Muscle layer of duodenum (tissue), 2 donors: ENCODE measurements around the gene EPYC.

Experiments
- H3K27ac ChIP-seq: one replicate; pipeline ENCODE4 v1.7.0; 2013; ENCODE audit warnings: mild to moderate bottlenecking, low read length
- H3K27me3 ChIP-seq: one replicate; pipeline ENCODE4 v1.7.0; 2013; ENCODE audit warnings: low read depth, mild to moderate bottlenecking, control low read depth, low read length
- H3K36me3 ChIP-seq, 2 donors: one replicate each; pipeline ENCODE4 v1.7.0; 2013; ENCODE audit warnings: low read length in 2 of 2, control low read depth in 1 of 2, mild to moderate bottlenecking in 1 of 2; ENCODE audit not compliant: insufficient read depth in 2 of 2, control insufficient read depth in 1 of 2
- H3K4me1 ChIP-seq, 2 donors: one replicate each; pipeline ENCODE4 v1.7.0; 2013; ENCODE audit warnings: low read length in 2 of 2, mild to moderate bottlenecking in 2 of 2, control low read depth in 1 of 2, moderate library complexity in 1 of 2; ENCODE audit not compliant: insufficient read depth in 2 of 2, control insufficient read depth in 1 of 2
- H3K4me3 ChIP-seq, 2 donors: one replicate each; pipeline ENCODE4 v1.7.0; 2013; ENCODE audit warnings: low read length in 2 of 2, low read depth in 1 of 2, mild to moderate bottlenecking in 1 of 2
- H3K9me3 ChIP-seq, 2 donors: one replicate each; pipeline ENCODE4 v1.7.0; 2013; ENCODE audit warnings: low read length in 2 of 2, control low read depth in 1 of 2, mild to moderate bottlenecking in 1 of 2; ENCODE audit not compliant: control insufficient read depth in 1 of 2
- donor health status: healthy.

The EPYC gene

GRCh38 chr12:90970911-90971310 lies 33.9 kb downstream of the EPYC start:
- Histone ChIP-seq H3K4me3 (no peak overlapping the region), H3K4me1 (no peaks in the 10 kb centered on the region), H3K9me3 (no peaks in the 10 kb centered on the region), H3K36me3 (no peaks in the 10 kb centered on the region), H3K27ac (no peak overlapping the region), H3K27me3 (no peaks in the 10 kb centered on the region)

- Histone ChIP-seq H3K36me3 (no peaks in the 10 kb centered on the region), H3K27me3 (no peaks in the 10 kb centered on the region), H3K27ac (no peak overlapping the region), H3K4me3 (no peak overlapping the region), H3K9me3 (no peaks in the 10 kb centered on the region), H3K4me1 (no peaks in the 10 kb centered on the region)
Observed at GRCh38 chr12:90970471-90970870, 34.3 kb downstream of the EPYC start.

GRCh38 chr12:90969851-90970250 lies 34.9 kb downstream of the EPYC start:
- no peaks in the 10 kb centered on the region for H3K36me3 ChIP-seq
- H3K27ac ChIP-seq: no peak overlapping the region
- H3K4me3 ChIP-seq: no peak overlapping the region
- H3K27me3 ChIP-seq: no peaks in the 10 kb centered on the region
- H3K9me3 ChIP-seq: no peaks in the 10 kb centered on the region
- no peaks in the 10 kb centered on the region for H3K4me1 ChIP-seq

- Histone ChIP-seq H3K4me3 (no peak overlapping the region), H3K9me3 (no peaks in the 10 kb centered on the region), H3K4me1 (no peaks in the 10 kb centered on the region), H3K27ac (no peak overlapping the region), H3K36me3 (no peaks in the 10 kb centered on the region), H3K27me3 (no peaks in the 10 kb centered on the region)
Observed at GRCh38 chr12:90969346-90969745, 35.4 kb downstream of the EPYC start.

- no peaks in the 10 kb centered on the region for H3K36me3 ChIP-seq
- no peaks in the 10 kb centered on the region for H3K9me3 ChIP-seq
- no peaks in the 10 kb centered on the region for H3K27me3 ChIP-seq
- no peak overlapping the region for H3K4me3 ChIP-seq
- no peak overlapping the region for H3K27ac ChIP-seq
- no peaks in the 10 kb centered on the region for H3K4me1 ChIP-seq
Observed at GRCh38 chr12:90965204-90965603, 39.6 kb downstream of the EPYC start.

- Histone ChIP-seq H3K27me3 (no peaks in the 10 kb centered on the region), H3K27ac (no peak overlapping the region), H3K36me3 (no peaks in the 10 kb centered on the region), H3K4me1 (no peaks in the 10 kb centered on the region), H3K4me3 (no peak overlapping the region), H3K9me3 (no peaks in the 10 kb centered on the region)
Observed at GRCh38 chr12:90964616-90965015, 40.2 kb downstream of the EPYC start.

- Histone ChIP-seq H3K27ac (no peak overlapping the region), H3K36me3 (no peaks in the 10 kb centered on the region), H3K27me3 (no peaks in the 10 kb centered on the region), H3K9me3 (no peaks in the 10 kb centered on the region), H3K4me1 (peaks cover 0 to 4% of the 10 kb centered on the region in 2 donors), H3K4me3 (no peak overlapping the region)
Observed at GRCh38 chr12:90963946-90964345, 40.8 kb downstream of the EPYC start.

GRCh38 chr12:90961154-90961553 lies 43.6 kb downstream of the EPYC start:
- H3K4me3 ChIP-seq: no peak overlapping the region
- no peaks in the 10 kb centered on the region for H3K27me3 ChIP-seq
- no peaks in the 10 kb centered on the region for H3K36me3 ChIP-seq
- H3K4me1 ChIP-seq: peaks cover 0 to 4% of the 10 kb centered on the region in 2 donors
- no peak overlapping the region for H3K27ac ChIP-seq
- H3K9me3 ChIP-seq: no peaks in the 10 kb centered on the region

GRCh38 chr12:90959538-90960139 lies 45.1 kb downstream of the EPYC start:
- no peaks in the 10 kb centered on the region for H3K27me3 ChIP-seq
- H3K4me1 ChIP-seq: peaks cover 0 to 4% of the 10 kb centered on the region in 2 donors
- no peaks in the 10 kb centered on the region for H3K9me3 ChIP-seq
- no peak overlapping the region for H3K27ac ChIP-seq
- H3K36me3 ChIP-seq: no peaks in the 10 kb centered on the region
- no peak overlapping the region for H3K4me3 ChIP-seq

- H3K36me3 ChIP-seq: no peaks in the 10 kb centered on the region
- no peaks in the 10 kb centered on the region for H3K9me3 ChIP-seq
- no peak overlapping the region for H3K27ac ChIP-seq
- peaks cover 0 to 4% of the 10 kb centered on the region in 2 donors for H3K4me1 ChIP-seq
- H3K4me3 ChIP-seq: no peak overlapping the region
- H3K27me3 ChIP-seq: no peaks in the 10 kb centered on the region
Observed at GRCh38 chr12:90959032-90959431, 45.7 kb downstream of the EPYC start.

- H3K4me1 ChIP-seq: peaks cover 0 to 4% of the 10 kb centered on the region in 2 donors
- H3K27me3 ChIP-seq: no peaks in the 10 kb centered on the region
- no peak overlapping the region for H3K27ac ChIP-seq
- no peaks in the 10 kb centered on the region for H3K36me3 ChIP-seq
- H3K9me3 ChIP-seq: no peaks in the 10 kb centered on the region
- no peak overlapping the region for H3K4me3 ChIP-seq
Observed at GRCh38 chr12:90958347-90958746, 46.4 kb downstream of the EPYC start.

- H3K4me1 ChIP-seq: peaks cover 0 to 4% of the 10 kb centered on the region in 2 donors
- no peaks in the 10 kb centered on the region for H3K36me3 ChIP-seq
- H3K4me3 ChIP-seq: no peak within 1 kb of the TSS
- no peak within 1 kb of the TSS for H3K27ac ChIP-seq
- H3K27me3 ChIP-seq: no peaks in the 10 kb centered on the region
- H3K9me3 ChIP-seq: no peaks in the 10 kb centered on the region
Observed at GRCh38 chr12:90954921-90955320, 49.9 kb downstream of the EPYC start, which contains the start of gene CCER1. Gene CCER1, minus strand, starts transcription at chr12:90955176. Its CDS starts 434 bp downstream, at chr12:90954742.
